Stimulated activated naive CD8-positive, alpha-beta T cell treated with anti-CD3 and anti-CD28 coated beads, Interleukin-15, amount 100 ng/mL, for 72 hours (primary cell): ENCODE data around the gene TCP11L2.
A peak's percentile ranks its signal among the peaks of the same experiment; 100 is the strongest.

ENCODE experiments used
- ATAC-seq: fragments of 150-1000 bp; cut with Tn5 transposase; 2 replicates; pipeline ENCODE4 v1.10.0; 2021; ENCODE audit warnings: mild to moderate bottlenecking, moderate library complexity
- DNase-seq, 2 donors: peaks; one replicate each; pipeline ENCODE4 v3.0.0; 2021 to 2022
- H3K27ac Mint-ChIP-seq, 2 donors: one replicate each; pipeline ENCODE4 v1.8.0; 2022; ENCODE audit warnings: mild to moderate bottlenecking in 2 of 2, mixed read lengths in 2 of 2, moderate library complexity in 2 of 2
- H3K27me3 Mint-ChIP-seq: one replicate; pipeline ENCODE4 v1.8.0; 2022; ENCODE audit warnings: mixed read lengths
- H3K4me1 Mint-ChIP-seq: one replicate; pipeline ENCODE4 v1.8.0; 2022; ENCODE audit warnings: mild to moderate bottlenecking, mixed read lengths
- H3K4me3 Mint-ChIP-seq, 2 donors: one replicate each; pipeline ENCODE4 v1.8.0; 2022; ENCODE audit warnings: mild to moderate bottlenecking in 2 of 2, mixed read lengths in 2 of 2, moderate library complexity in 1 of 2
- H3K9me3 Mint-ChIP-seq, 2 donors: one replicate each; pipeline ENCODE4 v1.8.0; 2022; ENCODE audit warnings: mixed read lengths in 2 of 2

Gene TCP11L2

GRCh38 chr12:106292339-106292738 lies 10.2 kb upstream of the TCP11L2 start:
- DNase-seq (no peak), ATAC-seq (no peak)
- no peak overlapping the region for H3K4me3 Mint-ChIP-seq
- peak overlapping the region in 1 of 2 donors; percentile 27 for H3K27ac Mint-ChIP-seq
- peaks cover 26% of the 10 kb centered on the region for H3K4me1 Mint-ChIP-seq
- peaks cover 0 to 5% of the 10 kb centered on the region in 2 donors for H3K9me3 Mint-ChIP-seq
- no peaks in the 10 kb centered on the region for H3K27me3 Mint-ChIP-seq

- Mint-ChIP-seq H3K9me3 (no peaks in the 10 kb centered on the region), H3K27me3 (no peaks in the 10 kb centered on the region), H3K27ac (no peak overlapping the region), H3K4me1 (peaks cover 20% of the 10 kb centered on the region), H3K4me3 (no peak overlapping the region)
- DNase-seq, result no peak
- ATAC-seq, result no peak
Measured at GRCh38 chr12:106296179-106296877, 6.2 kb upstream of the TCP11L2 start.

GRCh38 chr12:106297075-106297474 lies 5.5 kb upstream of the TCP11L2 start:
- Mint-ChIP-seq H3K4me1 (peaks cover 26% of the 10 kb centered on the region), H3K27me3 (no peaks in the 10 kb centered on the region), H3K9me3 (no peaks in the 10 kb centered on the region), H3K4me3 (no peak overlapping the region), H3K27ac (no peak overlapping the region)
- ATAC-seq (no peak), DNase-seq (no peak)

GRCh38 chr12:106297681-106298080 lies 4.9 kb upstream of the TCP11L2 start:
- Mint-ChIP-seq H3K4me3 (no peak overlapping the region), H3K4me1 (peaks cover 26% of the 10 kb centered on the region), H3K27me3 (no peaks in the 10 kb centered on the region), H3K27ac (no peak overlapping the region), H3K9me3 (no peaks in the 10 kb centered on the region)
- DNase-seq, result no peak
- no peak for ATAC-seq

GRCh38 chr12:106299202-106299774 lies 3.2 kb upstream of the TCP11L2 start:
- Mint-ChIP-seq H3K27me3 (no peaks in the 10 kb centered on the region), H3K9me3 (no peaks in the 10 kb centered on the region), H3K4me3 (no peak overlapping the region), H3K27ac (no peak overlapping the region), H3K4me1 (peaks cover 33% of the 10 kb centered on the region)
- DNase-seq (no peak), ATAC-seq (no peak)

- Mint-ChIP-seq H3K27ac (peak overlapping the region in 1 of 2 donors; percentile 59), H3K4me1 (peaks cover 47% of the 10 kb centered on the region), H3K27me3 (no peaks in the 10 kb centered on the region), H3K9me3 (no peaks in the 10 kb centered on the region), H3K4me3 (peak overlapping the region in 1 of 2 donors; percentile 45)
- DNase-seq (no peak), ATAC-seq (no peak)
Measured at GRCh38 chr12:106300761-106301160, 1.8 kb upstream of the TCP11L2 start.

GRCh38 chr12:106301241-106301610 lies 1.3 kb upstream of the TCP11L2 start:
- Mint-ChIP-seq H3K4me3 (peak overlapping the region; percentile 87 to 89), H3K9me3 (no peaks in the 10 kb centered on the region), H3K27ac (peak overlapping the region; percentile 93 to 98), H3K27me3 (no peaks in the 10 kb centered on the region), H3K4me1 (peaks cover 52% of the 10 kb centered on the region)
- no peak for ATAC-seq
- DNase-seq, result no peak

GRCh38 chr12:106301611-106302321 lies 767 bp upstream of the TCP11L2 start:
- ATAC-seq (peak; percentile 50), DNase-seq (peak; percentile 57 to 65)
- Mint-ChIP-seq H3K27me3 (no peaks in the 10 kb centered on the region), H3K4me3 (peak overlapping the region; percentile 87 to 89), H3K9me3 (no peaks in the 10 kb centered on the region), H3K27ac (peak overlapping the region; percentile 93 to 98), H3K4me1 (peaks cover 58% of the 10 kb centered on the region)

- H3K27me3 Mint-ChIP-seq, result no peaks in the 10 kb centered on the region
- H3K9me3 Mint-ChIP-seq, result no peaks in the 10 kb centered on the region
- peak overlapping the region; percentile 92 to 100 for H3K27ac Mint-ChIP-seq
- peaks cover 66% of the 10 kb centered on the region for H3K4me1 Mint-ChIP-seq
- H3K4me3 Mint-ChIP-seq, result peak overlapping the region; percentile 94 to 99
- peak; percentile 76 to 83 for DNase-seq
- peak; percentile 69 for ATAC-seq
Measured at GRCh38 chr12:106303202-106303820, 778 bp downstream of the TCP11L2 start.

GRCh38 chr12:106304001-106304421 lies 1.5 kb downstream of the TCP11L2 start:
- Mint-ChIP-seq H3K9me3 (no peaks in the 10 kb centered on the region), H3K4me3 (peak overlapping the region; percentile 94 to 99), H3K4me1 (peaks cover 73% of the 10 kb centered on the region), H3K27ac (peak overlapping the region; percentile 83 to 100), H3K27me3 (no peaks in the 10 kb centered on the region)
- DNase-seq (peak in 1 of 2 donors; percentile 16), ATAC-seq (no peak)

- ATAC-seq (no peak), DNase-seq (no peak)
- Mint-ChIP-seq H3K27ac (peak overlapping the region in 1 of 2 donors; percentile 28), H3K4me3 (peak overlapping the region; percentile 94 to 99), H3K27me3 (no peaks in the 10 kb centered on the region), H3K9me3 (no peaks in the 10 kb centered on the region), H3K4me1 (peaks cover 76% of the 10 kb centered on the region)
Measured at GRCh38 chr12:106304797-106305196, 2.3 kb downstream of the TCP11L2 start.

GRCh38 chr12:106305376-106305775 lies 2.8 kb downstream of the TCP11L2 start:
- no peak overlapping the region for H3K27ac Mint-ChIP-seq
- peaks cover 82% of the 10 kb centered on the region for H3K4me1 Mint-ChIP-seq
- peak overlapping the region; percentile 25 for H3K4me3 Mint-ChIP-seq
- ATAC-seq (no peak), DNase-seq (no peak)
- H3K9me3 Mint-ChIP-seq, result no peaks in the 10 kb centered on the region
- H3K27me3 Mint-ChIP-seq, result no peaks in the 10 kb centered on the region

- Mint-ChIP-seq H3K27me3 (no peaks in the 10 kb centered on the region), H3K4me3 (no peak overlapping the region)
Measured at GRCh38 chr12:106307181-106307580, 4.6 kb downstream of the TCP11L2 start.

GRCh38 chr12:106308121-106308520 lies 5.6 kb downstream of the TCP11L2 start:
- Mint-ChIP-seq H3K27ac (no peak overlapping the region), H3K9me3 (no peaks in the 10 kb centered on the region), H3K4me1 (peaks cover 81% of the 10 kb centered on the region), H3K27me3 (no peaks in the 10 kb centered on the region), H3K4me3 (no peak overlapping the region)
- ATAC-seq (no peak), DNase-seq (no peak)

More at GRCh38 chr12:106307181-106307580, 4.6 kb downstream of the TCP11L2 start:
- no peak for DNase-seq
- ATAC-seq, result no peak
- no peak overlapping the region for H3K27ac Mint-ChIP-seq
- no peaks in the 10 kb centered on the region for H3K9me3 Mint-ChIP-seq
- H3K4me1 Mint-ChIP-seq, result peaks cover 81% of the 10 kb centered on the region

- H3K4me3 Mint-ChIP-seq, result no peak overlapping the region
- DNase-seq (no peak), ATAC-seq (no peak)
- peak overlapping the region; percentile 11 to 31 for H3K27ac Mint-ChIP-seq
- H3K9me3 Mint-ChIP-seq, result no peaks in the 10 kb centered on the region
- H3K4me1 Mint-ChIP-seq, result peaks cover 81% of the 10 kb centered on the region
- no peaks in the 10 kb centered on the region for H3K27me3 Mint-ChIP-seq
Measured at GRCh38 chr12:106308611-106309010, 6.1 kb downstream of the TCP11L2 start.
